K562 (cell line): ENCODE results near the gene RELL2. TPM values are rescaled to one million over a fixed set of nuclear protein-coding genes. Genes with fewer than 3 reads are reported as not detected.

Experiments used
- ATAC-seq: fragments of 200-7000 bp; cut with Tn5 transposase; 3 replicates; pipeline ENCODE4 v1.9.1; 2020; ENCODE audit warnings: moderate library complexity
- BruUV-seq: library from RNA; stranded (reverse); fragments of 400-500 nt; replicated peaks from 2 replicates; lab custom pipeline; 2021; lab: Mats Ljungman, UMichigan
- CTCF ChIA-PET: fragments of 300-600 bp; formaldehyde crosslinking; extraction: SDS; loops from one replicate; lab custom pipeline; 2021; ENCODE audit warnings: low intra/inter-chr PET ratio; lab: Yijun Ruan, JAX
- POLR2A ChIA-PET: fragments of 300-600, 350-650 bp; sonication (Branson Sonifier 250); formaldehyde crosslinking; extraction: SDS; loops from one replicate; lab custom pipeline; 2021; ENCODE audit warnings: antibody characterized with exemption, inconsistent platforms; lab: Yijun Ruan, JAX
- DNase-seq, 4 experiments: peaks; one replicate each; pipeline versions ENCODE4 v3.0.0 to v3.0.0-alpha.2; 2011 to 2018; ENCODE audit warnings: low spot score in 3 of 4, mixed read lengths in 3 of 4; ENCODE audit errors: extremely low read depth in 1 of 4
- FAIRE-seq: peaks from 2 replicates; lab custom pipeline; 2011; peaks lifted over from hg19 to GRCh38; lab: Jason Lieb, UNC
- H2AFZ ChIP-seq: 2 replicates; pipeline ENCODE4 v1.6.0; 2011; ENCODE audit warnings: low read depth, low read length, control low read depth, inconsistent platforms
- H3K27ac ChIP-seq: fragments of 200-600 bp; 3 replicates; pipeline ENCODE4 v1.8.0; 2011; ENCODE audit warnings: low read depth, mild to moderate bottlenecking, control low read depth, inconsistent platforms, low read length, moderate library complexity, mixed read lengths; ENCODE audit errors: extremely low read depth
- H3K27me3 ChIP-seq, 2 experiments: fragments of 300-600 bp in 1 of 2; 2 replicates in 1 of 2; 3 replicates in 1 of 2; pipeline versions ENCODE4 v1.6.0 to v1.8.0; 2011; ENCODE audit warnings: inconsistent platforms in 2 of 2, low read length in 2 of 2, mild to moderate bottlenecking in 1 of 2, mixed read lengths in 1 of 2, moderate library complexity in 1 of 2; ENCODE audit not compliant: control insufficient read depth in 2 of 2, insufficient read depth in 2 of 2
- H3K36me3 ChIP-seq: fragments of 300-600 bp; 3 replicates; pipeline ENCODE4 v1.8.0; 2011; ENCODE audit warnings: mild to moderate bottlenecking, low read length, inconsistent platforms; ENCODE audit not compliant: control insufficient read depth, insufficient read depth
- H3K4me1 ChIP-seq, 2 experiments: fragments of 200-600 bp in 1 of 2; replicated peaks in 1 of 2; 2 replicates in 1 of 2; 3 replicates in 1 of 2; pipeline versions ENCODE4 v1.5.1 to v1.8.0; 2011; ENCODE audit warnings: inconsistent platforms in 2 of 2, low read length in 2 of 2, mild to moderate bottlenecking in 1 of 2, mixed read lengths in 1 of 2, moderate library complexity in 1 of 2; ENCODE audit not compliant: control insufficient read depth in 2 of 2, insufficient read depth in 2 of 2
- H3K4me2 ChIP-seq: 2 replicates; pipeline ENCODE4 v1.6.1; 2011; ENCODE audit warnings: low read length, control low read depth, inconsistent platforms, mixed read lengths; ENCODE audit not compliant: insufficient read depth
- H3K4me3 ChIP-seq: fragments of 200-600 bp; sonication (generic), shearing (Covaris generic); 2 replicates; pipeline ENCODE4 v1.5.1; 2016; ENCODE audit warnings: control low read depth, inconsistent platforms
- H3K79me2 ChIP-seq: fragments of 200-600 bp; 3 replicates; pipeline ENCODE4 v1.8.0; 2011; ENCODE audit warnings: low read length, inconsistent platforms; ENCODE audit not compliant: control insufficient read depth, insufficient read depth
- H3K9ac ChIP-seq, 2 experiments: 2 replicates each; pipeline versions ENCODE4 v1.6.0 to v1.6.1; 2011; ENCODE audit warnings: low read depth in 2 of 2, low read length in 2 of 2, control low read depth in 1 of 2, inconsistent platforms in 1 of 2, mild to moderate bottlenecking in 1 of 2, mixed read lengths in 1 of 2; ENCODE audit not compliant: insufficient read depth in 1 of 2
- H3K9me1 ChIP-seq: one replicate; pipeline ENCODE4 v1.6.0; 2011; ENCODE audit warnings: inconsistent platforms, mild to moderate bottlenecking, low read length, moderate library complexity; ENCODE audit not compliant: control insufficient read depth, insufficient read depth
- H3K9me3 ChIP-seq: replicated peaks from 2 replicates; pipeline ENCODE4 v1.5.1; 2011; ENCODE audit warnings: low read depth, low read length, inconsistent platforms; ENCODE audit not compliant: control insufficient read depth, insufficient read depth
- H4K20me1 ChIP-seq: replicated peaks from 2 replicates; pipeline ENCODE4 v1.6.1; 2011; ENCODE audit warnings: low read length, inconsistent platforms, mixed read lengths; ENCODE audit not compliant: control insufficient read depth, insufficient read depth
- UBTF ChIP-seq, 2 experiments: IDR thresholded peaks; 2 replicates each; pipeline ENCODE4 v1.6.1; 2012; ENCODE audit warnings: improper control_type of control experiment in 2 of 2, low read depth in 2 of 2, low read length in 2 of 2, borderline replicate concordance in 1 of 2
- ZNF217 ChIP-seq: sonication (generic); formaldehyde crosslinking; IDR thresholded peaks from 2 replicates; pipeline ENCODE4 v1.8.0; 2022; ENCODE audit warnings: mild to moderate bottlenecking, missing genetic modification reagents
- ZNF764 ChIP-seq: fragments of 250-450 bp; sonication (Bioruptor Pico); IDR thresholded peaks from 2 replicates; pipeline ENCODE4 v1.4.0; 2020; ENCODE audit warnings: low read depth, mild to moderate bottlenecking, moderate library complexity
- ZSCAN32 ChIP-seq: fragments of 450-650 bp; formaldehyde crosslinking; IDR thresholded peaks from 2 replicates; pipeline ENCODE4 v1.4.0; 2020; ENCODE audit warnings: mild to moderate bottlenecking, moderate library complexity
- WGBS: fragments of 100-300 bp; shearing (Covaris generic); methylation state at CpG from one replicate; pipeline ENCODE4 v1.1.6; 2016; ENCODE audit warnings: low coverage, mixed read lengths; ENCODE audit not compliant: insufficient coverage; ENCODE audit errors: missing lambda C conversion rate; 5-methylcytosine and 5-hydroxymethylcytosine counted together
- in situ Hi-C: fragments of 300-500 bp; cut with MboI; formaldehyde crosslinking; loops from 4 replicates; pipeline ENCODE4 v1.15.0; 2018; ENCODE audit warnings: inconsistent platforms, mixed read lengths
- intact Hi-C: fragments of 100-400 bp; cut with micrococcal nuclease; formaldehyde crosslinking; loops from 2 replicates; pipeline ENCODE4 v1.14.2; 2022
- polyA plus RNA-seq, 8 experiments: library from polyadenylated mRNA; depleted of rRNA in 4 of 8; stranded (reverse) in 5 of 8; unstranded in 3 of 8; fragments of >200 nt; fragmentation: Nextera tagmentation in 2 of 8; fragmentation: Illumina TruSeq in 1 of 8; extraction: Ambion mirVana in 2 of 8; extraction: Trizol in 1 of 8; gene quantifications; 2 replicates each; pipeline versions ENCODE4 v1.2.1 to v1.2.3, GENCODE V29; 2011 to 2014; ENCODE audit warnings: inconsistent platforms in 1 of 8, missing spikeins in 1 of 8
- total RNA-seq, 7 experiments: library from RNA; depleted of rRNA in 6 of 7; stranded (reverse); fragments of >200 nt in 6 of 7; fragmentation: Illumina TruSeq in 2 of 7; extraction: Trizol in 2 of 7; gene quantifications; 2 replicates each; pipeline versions ENCODE4 v1.2.1 to v1.2.3, GENCODE V29; 2011 to 2021; ENCODE audit warnings: low replicate concordance in 1 of 7

Gene RELL2
- total and polyA plus RNA-seq, 9 of the 15 experiments (the other 6 are each of a cell fraction or from before 2014, with no cell fraction given), result 0.06 to 36.0 (median 14.3) TPM

GRCh38 chr5:141598391-141599345 is 38.1 kb upstream of the RELL2 start (continued):
- TF ChIP-seq UBTF (IDR thresholded peaks at IDR 0.05; ENCODE audit: borderline replicate concordance in 1 of 2, low read depth in 2 of 2, low read length in 2 of 2) (no peak), ZNF217 (no peak)

- Histone ChIP-seq H3K79me2 (peaks cover 100% of the 10 kb centered on the region), H3K4me2 (no peak overlapping the region), H3K27me3 (no peaks in the 10 kb centered on the region), H2AFZ (no peak overlapping the region), H3K27ac (peak overlapping the region; percentile 4; the same call in 2 of the 3 replicates), H3K9me3 (no peaks in the 10 kb centered on the region), H3K4me3 (no peak overlapping the region), H3K36me3 (peaks cover 49% of the 10 kb centered on the region), H4K20me1 (0 out of 2 replicates have a peak, but pooled peaks cover 6% of the 10 kb centered on the region), H3K9ac (0 out of 4 replicates have a peak overlapping the region, but pooled peaks of 1 of the 2 experiments have one; percentile 10), H3K4me1 (peaks cover 9 to 50% of the 10 kb centered on the region in 2 experiments; a peak in 4 of 5 replicates), H3K9me1 (no peaks in the 10 kb centered on the region)
- intact Hi-C loops, result no loop called here
- no peak for TF ChIP-seq ZNF764
- TF ChIP-seq ZSCAN32 (CRISPR knock-in tag), result no peak
- WGBS, result 93% methylated on average over 1 of the region's 1 CpG
- no TSS peak for BruUV-seq
- DNase-seq (no peak), FAIRE-seq (no peak), ATAC-seq (no peak)
- in situ Hi-C loops, result no loop called here
- ChIA-PET CTCF (no interaction called here), POLR2A (interaction anchor here (0.6 to 2.8 kb wide), 3 partner anchors 11 to 347 kb away, joined by 3 to 11 read pairs (median 3); partner anchors contain the start of gene DIAPH1)
Measured at GRCh38 chr5:141602606-141603005, 34.2 kb upstream of the RELL2 start.
